Activated CD8-positive, alpha-beta memory T cell treated with anti-CD3 and anti-CD28 coated beads for 36 hours (primary cell): ENCODE measurements around the gene ACOX1. TPM values are rescaled to one million over a fixed set of nuclear protein-coding genes. Genes with fewer than 3 reads are reported as not detected.

Source experiments
- CTCF ChIA-PET: fragments of 350-600 bp; sonication (Branson Sonifier 250); formaldehyde crosslinking; loops from one replicate; lab custom pipeline; 2021; ENCODE audit warnings: antibody characterized with exemption; lab: Charles Lee
- POLR2A ChIA-PET: fragments of 350-600 bp; sonication (Branson Sonifier 250); formaldehyde crosslinking; loops from one replicate; lab custom pipeline; 2021; ENCODE audit warnings: antibody characterized with exemption; lab: Charles Lee
- total RNA-seq, 2 experiments: library from RNA; stranded (reverse); gene quantifications; one replicate each; pipeline ENCODE4 v1.2.3, GENCODE V29; 2021

ACOX1 gene
- total RNA-seq, 2 experiments from 2014 or later = 28.4 to 33.7 TPM

- ChIA-PET CTCF (interaction anchor here (0.8 kb wide), 1 partner anchor 91 kb away, joined by 3 read pairs; no protein-coding TSS in a partner anchor), POLR2A (no interaction called here)
Observed at GRCh38 chr17:75922963-75923874, 55.7 kb downstream of the ACOX1 start.

GRCh38 chr17:75922173-75922961, 56.6 kb downstream of the ACOX1 start:
- ChIA-PET POLR2A (no interaction called here), CTCF (interaction anchor here (0.8 kb wide), 1 partner anchor 92 kb away, joined by 3 read pairs; no protein-coding TSS in a partner anchor)

GRCh38 chr17:75921596-75921995, 57.4 kb downstream of the ACOX1 start:
- ChIA-PET CTCF (interaction anchor here (1.6 kb wide), 1 partner anchor 16 kb away, joined by 4 read pairs; no protein-coding TSS in a partner anchor), POLR2A (no interaction called here)

GRCh38 chr17:75920045-75920560, 58.9 kb downstream of the ACOX1 start:
- ChIA-PET CTCF (interaction anchor here (0.6 to 1.6 kb wide), 2 partner anchors 14 to 245 kb away, joined by 4 read pairs; no protein-coding TSS in a partner anchor), POLR2A (interaction anchor here (0.7 kb wide), 1 partner anchor 573 kb away, joined by 3 read pairs; no protein-coding TSS in a partner anchor)

GRCh38 chr17:75919611-75920010, 59.4 kb downstream of the ACOX1 start:
- ChIA-PET CTCF (interaction anchor here (0.6 to 1.6 kb wide), 2 partner anchors 14 to 245 kb away, joined by 4 read pairs; no protein-coding TSS in a partner anchor), POLR2A (no interaction called here)

GRCh38 chr17:75917917-75918445, 61.0 kb downstream of the ACOX1 start:
- POLR2A ChIA-PET = interaction anchor here (0.6 kb wide), 1 partner anchor 62 kb away, joined by 3 read pairs; no protein-coding TSS in a partner anchor

GRCh38 chr17:75917141-75917916, 61.6 kb downstream of the ACOX1 start:
- POLR2A ChIA-PET = interaction anchor here (0.6 kb wide), 2 partner anchors 63 to 86 kb away, joined by 3 to 5 read pairs; no protein-coding TSS in a partner anchor
- CTCF ChIA-PET = interaction anchor here (2.6 kb wide), 1 partner anchor 12 kb away, joined by 6 read pairs; the partner anchor contains the start of gene MRPL38

More at GRCh38 chr17:75917917-75918445, 61.0 kb downstream of the ACOX1 start:
- CTCF ChIA-PET = interaction anchor here (0.9 to 1.1 kb wide), 2 partner anchors 13 to 43 kb away, joined by 3 read pairs; no protein-coding TSS in a partner anchor

GRCh38 chr17:75915268-75915667, 63.7 kb downstream of the ACOX1 start:
- ChIA-PET POLR2A (interaction anchor here (0.6 kb wide), 1 partner anchor 10 kb away, joined by 3 read pairs; no protein-coding TSS in a partner anchor), CTCF (interaction anchor here (0.6 to 2.6 kb wide), 4 partner anchors 10 to 98 kb away, joined by 3 to 6 read pairs (median 4); partner anchors contain the start of genes CDK3 and MRPL38)

GRCh38 chr17:75914643-75915267, 64.2 kb downstream of the ACOX1 start:
- CTCF ChIA-PET = interaction anchor here (2.1 to 2.6 kb wide), 2 partner anchors 10 to 99 kb away, joined by 5 to 6 read pairs; partner anchors contain the start of gene MRPL38
- POLR2A ChIA-PET = no interaction called here

GRCh38 chr17:75913537-75914210, 65.3 kb downstream of the ACOX1 start:
- ChIA-PET CTCF (no interaction called here), POLR2A (interaction anchor here (0.7 kb wide), 1 partner anchor 54 kb away, joined by 7 read pairs; no protein-coding TSS in a partner anchor)

- ChIA-PET POLR2A (no interaction called here), CTCF (interaction anchor here (1.0 to 1.2 kb wide), 3 partner anchors 38 to 162 kb away, joined by 3 read pairs; no protein-coding TSS in a partner anchor)
Observed at GRCh38 chr17:75910699-75911098, 68.3 kb downstream of the ACOX1 start.

- POLR2A ChIA-PET = no interaction called here
- CTCF ChIA-PET = interaction anchor here (0.9 to 1.5 kb wide), 6 partner anchors 61 to 162 kb away, joined by 3 to 4 read pairs (median 3); partner anchors contain the start of gene CDK3
Observed at GRCh38 chr17:75909812-75910274, 69.1 kb downstream of the ACOX1 start.

- ChIA-PET CTCF (interaction anchor here (0.9 to 1.5 kb wide), 4 partner anchors 60 to 105 kb away, joined by 3 to 4 read pairs (median 3); partner anchors contain the start of gene CDK3), POLR2A (no interaction called here)
Observed at GRCh38 chr17:75909051-75909811, 69.7 kb downstream of the ACOX1 start.

- CTCF ChIA-PET = interaction anchor here (5.4 kb wide), 1 partner anchor 95 kb away, joined by 59 read pairs; the partner anchor contains the start of gene CDK3
- POLR2A ChIA-PET = no interaction called here
Observed at GRCh38 chr17:75908201-75908600, 70.8 kb downstream of the ACOX1 start.
